Keratinocyte (primary cell): ENCODE measurements around the gene DIP2C.

Experiments used
- CTCF ChIP-seq, 3 experiments: IDR thresholded peaks in 1 of 3; conservative IDR thresholded peaks in 1 of 3; optimal IDR thresholded peaks in 1 of 3; 2 replicates in 2 of 3; 3 replicates in 1 of 3; pipeline versions ENCODE3 to v1.5.1; 2011; ENCODE audit warnings: low read length in 3 of 3, mild to moderate bottlenecking in 3 of 3, moderate library complexity in 2 of 3, control low read depth in 1 of 3, inconsistent platforms in 1 of 3; ENCODE audit not compliant: insufficient read depth in 2 of 3; ENCODE audit errors: extremely low read depth in 1 of 3
- EZH2 ChIP-seq: IDR thresholded peaks from one replicate; pipeline ENCODE4 v1.6.1; 2012; ENCODE audit warnings: inconsistent platforms, mild to moderate bottlenecking, low read length, moderate library complexity

GRCh38 chr10:588246-589165 is 101.0 kb downstream of the DIP2C start:
- no peak for TF ChIP-seq EZH2
- peak in 1 of 3 experiments; percentile 12 for TF ChIP-seq CTCF (optimal IDR thresholded peaks at IDR 0.05 in 1 of 3, IDR thresholded peaks at IDR 0.05 in 1 of 3, conservative IDR thresholded peaks at IDR 0.05 in 1 of 3; ENCODE audit: extremely low read depth in 1 of 3, insufficient read depth in 2 of 3, low read length in 3 of 3)
